Measurements from ENCODE around the gene RAG2.

The RAG2 gene

DNA sequence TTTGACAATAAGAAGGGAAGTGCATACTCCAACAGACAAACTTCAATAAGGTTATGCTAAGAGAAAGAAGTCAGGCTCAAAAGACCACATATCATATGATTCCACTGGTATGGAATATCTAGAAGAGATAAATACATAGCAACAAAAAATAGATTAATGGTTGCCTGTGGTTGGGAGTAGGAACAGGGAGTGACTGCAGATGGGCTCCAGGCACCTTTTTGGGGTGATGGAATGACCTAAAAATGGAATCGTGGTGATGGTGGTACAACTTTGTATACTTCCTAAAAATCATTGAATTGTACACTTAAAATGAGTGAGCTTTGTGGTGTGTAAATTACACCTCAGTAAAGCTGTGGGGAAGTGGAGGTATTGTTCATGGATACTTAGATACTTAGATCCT is 29.0 kb upstream of the RAG2 start:
- TF ChIP-seq, protein P1, sequence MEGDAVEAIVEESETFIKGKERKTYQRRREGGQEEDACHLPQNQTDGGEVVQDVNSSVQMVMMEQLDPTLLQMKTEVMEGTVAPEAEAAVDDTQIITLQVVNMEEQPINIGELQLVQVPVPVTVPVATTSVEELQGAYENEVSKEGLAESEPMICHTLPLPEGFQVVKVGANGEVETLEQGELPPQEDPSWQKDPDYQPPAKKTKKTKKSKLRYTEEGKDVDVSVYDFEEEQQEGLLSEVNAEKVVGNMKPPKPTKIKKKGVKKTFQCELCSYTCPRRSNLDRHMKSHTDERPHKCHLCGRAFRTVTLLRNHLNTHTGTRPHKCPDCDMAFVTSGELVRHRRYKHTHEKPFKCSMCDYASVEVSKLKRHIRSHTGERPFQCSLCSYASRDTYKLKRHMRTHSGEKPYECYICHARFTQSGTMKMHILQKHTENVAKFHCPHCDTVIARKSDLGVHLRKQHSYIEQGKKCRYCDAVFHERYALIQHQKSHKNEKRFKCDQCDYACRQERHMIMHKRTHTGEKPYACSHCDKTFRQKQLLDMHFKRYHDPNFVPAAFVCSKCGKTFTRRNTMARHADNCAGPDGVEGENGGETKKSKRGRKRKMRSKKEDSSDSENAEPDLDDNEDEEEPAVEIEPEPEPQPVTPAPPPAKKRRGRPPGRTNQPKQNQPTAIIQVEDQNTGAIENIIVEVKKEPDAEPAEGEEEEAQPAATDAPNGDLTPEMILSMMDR (IDR thresholded peaks at IDR 0.05; ENCODE audit: low read depth, low read length), result no peak
- no peak overlapping the region for H3K4me3 ChIP-seq (ENCODE audit: low read depth, low read length)

DNA sequence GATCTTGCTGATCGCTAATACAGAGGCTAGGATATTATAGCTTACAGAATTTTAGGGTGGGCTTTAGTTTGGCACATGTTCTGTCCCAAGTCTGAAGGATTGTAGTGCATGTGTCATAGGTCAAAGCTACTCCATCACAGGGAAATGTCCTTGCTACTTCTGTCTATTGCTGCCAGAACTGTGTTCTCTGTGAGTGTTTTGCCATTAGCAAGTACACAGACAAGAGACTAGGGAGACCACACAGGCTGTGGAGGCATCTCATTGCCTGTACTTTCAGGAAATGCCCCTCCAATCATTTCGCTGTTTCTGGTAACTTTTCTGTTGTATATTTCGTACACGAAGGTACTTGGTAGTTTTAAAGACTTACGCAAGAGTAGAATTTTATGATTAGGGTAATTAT is 25.5 kb upstream of the RAG2 start:
- no peak overlapping the region for H3K4me3 ChIP-seq (ENCODE audit: low read depth, low read length)
- TF ChIP-seq, protein P1 (IDR thresholded peaks at IDR 0.05; ENCODE audit: low read depth, low read length), result no peak

DNA sequence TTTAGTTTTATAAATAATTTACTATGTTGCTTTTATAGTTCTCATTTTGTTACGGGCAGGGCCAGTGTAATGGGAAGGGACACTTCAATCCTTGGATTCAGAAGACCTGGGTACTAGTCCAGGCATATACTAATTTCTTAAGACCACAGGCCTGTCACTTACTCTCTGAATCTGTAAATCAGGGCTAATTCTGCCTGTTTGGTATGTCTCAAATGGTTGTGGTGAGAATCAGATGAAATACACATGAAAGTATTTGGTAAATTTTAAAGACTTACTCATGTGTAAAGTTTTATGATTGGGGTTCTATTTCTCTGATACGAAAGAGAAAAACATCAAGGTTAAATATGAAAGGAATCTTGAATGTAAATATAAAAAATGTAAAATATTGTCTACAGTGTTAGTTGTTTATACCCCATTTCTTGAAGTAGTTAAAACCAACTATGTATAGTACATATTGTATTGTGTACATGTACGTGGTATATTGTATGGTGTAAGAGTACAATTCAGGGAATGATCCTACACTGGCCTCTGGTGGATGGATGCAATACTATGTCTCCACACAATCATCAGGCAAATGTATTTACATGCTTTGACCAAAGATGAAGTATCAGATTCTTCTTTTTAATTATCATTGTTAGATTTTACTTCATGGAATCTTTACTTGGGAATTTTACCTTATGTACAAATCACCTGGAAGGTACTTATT is 24.5 kb upstream of the RAG2 start:
- TF ChIP-seq, protein P1 (IDR thresholded peaks at IDR 0.05; ENCODE audit: low read depth, low read length), result no peak

DNA sequence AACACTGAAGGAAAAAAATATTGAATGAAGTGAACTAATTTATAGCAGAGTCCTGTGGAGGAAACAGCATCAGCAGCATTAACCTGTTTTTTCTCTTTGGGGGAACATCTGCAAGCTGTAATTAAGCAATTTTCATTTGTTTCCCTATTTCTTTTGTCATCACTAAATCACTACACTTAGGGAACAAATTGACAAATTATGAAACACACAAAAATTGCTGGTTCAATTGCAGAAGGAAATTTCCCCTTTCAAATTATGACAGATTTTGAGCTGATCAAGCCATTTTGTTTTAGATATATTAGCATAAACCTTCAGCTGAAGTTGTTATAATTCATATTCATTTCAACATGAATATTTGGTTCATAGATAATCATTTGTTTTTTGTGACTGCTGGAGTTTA is 22.2 kb upstream of the RAG2 start:
- no peak overlapping the region for H3K4me3 ChIP-seq (ENCODE audit: low read depth, low read length)
- TF ChIP-seq, protein P1 (IDR thresholded peaks at IDR 0.05; ENCODE audit: low read depth, low read length), result no peak

More for the DNA sequence above, 24.5 kb upstream of the RAG2 start:
- H3K4me3 ChIP-seq (ENCODE audit: low read depth, low read length), result no peak overlapping the region

DNA sequence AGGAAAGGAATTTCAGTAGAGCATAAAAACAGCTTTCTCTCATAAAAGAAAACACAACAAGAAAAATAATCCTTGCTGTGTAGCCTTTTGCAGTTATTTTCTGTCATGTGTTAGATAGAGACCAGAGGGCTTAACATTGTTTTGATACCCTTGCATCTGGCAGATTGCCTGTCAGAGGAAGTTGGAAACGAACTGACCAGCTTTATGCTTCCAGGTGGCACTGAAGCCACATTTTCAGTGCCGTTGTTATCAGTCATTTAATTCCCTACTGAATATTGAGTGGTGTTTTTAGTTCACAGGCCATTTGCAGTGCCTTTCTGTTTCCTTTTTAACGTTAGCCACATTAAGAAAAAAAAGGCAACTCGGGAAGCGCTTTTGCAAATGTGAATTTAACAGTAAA is 21.5 kb upstream of the RAG2 start:
- no peak overlapping the region for H3K4me3 ChIP-seq (ENCODE audit: low read depth, low read length)
- TF ChIP-seq, protein P1 (IDR thresholded peaks at IDR 0.05; ENCODE audit: low read depth, low read length), result no peak

DNA sequence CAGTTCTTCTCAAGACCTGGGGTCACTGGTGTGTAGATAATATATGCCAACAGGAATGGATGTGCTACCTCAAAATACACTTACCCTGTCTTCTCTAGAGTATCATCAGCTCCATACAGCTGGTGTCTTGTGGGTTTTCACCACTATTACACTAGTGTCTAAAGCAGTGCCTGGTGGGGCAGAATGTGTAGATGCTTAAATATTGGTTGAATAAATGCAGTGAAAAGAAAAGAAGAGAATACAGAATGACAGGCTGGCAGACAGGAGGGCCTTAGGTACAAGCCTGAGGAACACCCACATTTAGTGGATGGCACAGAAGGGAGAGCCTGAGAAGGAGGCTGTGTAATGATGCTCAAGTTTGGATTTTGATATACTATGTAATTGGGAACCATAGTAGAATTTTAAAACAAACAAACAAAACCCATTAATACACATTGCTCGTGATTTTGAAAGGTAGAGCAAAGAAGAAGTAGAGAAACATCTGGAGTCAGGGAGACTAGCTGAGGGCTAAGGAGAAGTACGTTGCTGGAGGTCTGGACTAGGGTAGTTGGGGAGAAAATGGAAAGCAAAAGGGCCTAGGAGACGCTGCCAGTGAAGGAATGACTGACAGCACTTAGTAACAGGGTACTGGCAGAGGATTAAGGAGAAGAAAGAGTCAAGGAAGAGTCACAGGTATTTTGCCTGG is 20.5 kb upstream of the RAG2 start:
- H3K4me3 ChIP-seq (ENCODE audit: low read depth, low read length), result no peak overlapping the region
- TF ChIP-seq, protein P1 (IDR thresholded peaks at IDR 0.05; ENCODE audit: low read depth, low read length), result no peak
